Hepatocyte (in vitro differentiated cells): Measurements from ENCODE around the gene PRKAG2. TPM values are rescaled to one million over a fixed set of nuclear protein-coding genes. Genes with fewer than 3 reads are reported as not detected.

Source experiments
- DNase-seq: peaks from one replicate; pipeline ENCODE4 v3.0.0-alpha.2; 2016; ENCODE audit warnings: low spot score
- H2AFZ ChIP-seq: fragments of 200-600 bp; sonication (generic); 2 replicates; pipeline ENCODE4 v1.6.0; 2016; ENCODE audit warnings: antibody characterized with exemption, mild to moderate bottlenecking
- H3K27ac ChIP-seq: fragments of 200-600 bp; sonication (generic); 2 replicates; pipeline ENCODE4 v1.5.1; 2016; ENCODE audit warnings: mild to moderate bottlenecking
- H3K27me3 ChIP-seq: fragments of 200-600 bp; sonication (generic); 2 replicates; pipeline ENCODE4 v1.6.1; 2016
- H3K36me3 ChIP-seq: fragments of 200-600 bp; sonication (generic); replicated peaks from 2 replicates; pipeline ENCODE4 v1.5.1; 2016; ENCODE audit warnings: low read depth; ENCODE audit not compliant: insufficient read depth
- H3K4me1 ChIP-seq: fragments of 200-600 bp; sonication (generic); 2 replicates; pipeline ENCODE4 v1.5.1; 2016; ENCODE audit warnings: mild to moderate bottlenecking, moderate library complexity; ENCODE audit not compliant: insufficient read depth
- H3K4me2 ChIP-seq: fragments of 200-600 bp; sonication (generic); 2 replicates; pipeline ENCODE4 v1.6.0; 2016
- H3K4me3 ChIP-seq: fragments of 200-600 bp; sonication (generic); 2 replicates; pipeline ENCODE4 v1.5.1; 2016; ENCODE audit warnings: mild to moderate bottlenecking
- H3K79me2 ChIP-seq: fragments of 200-600 bp; sonication (generic); 2 replicates; pipeline ENCODE4 v1.6.0; 2017; ENCODE audit warnings: mild to moderate bottlenecking
- H3K9me2 ChIP-seq: fragments of 200-600 bp; sonication (generic); replicated peaks from 2 replicates; pipeline ENCODE4 v1.6.0; 2017; ENCODE audit warnings: mild to moderate bottlenecking; ENCODE audit not compliant: insufficient read depth
- H3K9me3 ChIP-seq: fragments of 200-600 bp; sonication (generic); 2 replicates; pipeline ENCODE4 v1.5.1; 2016; ENCODE audit warnings: low read depth, mild to moderate bottlenecking
- H4K20me1 ChIP-seq: fragments of 200-600 bp; sonication (generic); 2 replicates; pipeline ENCODE4 v1.6.0; 2016; ENCODE audit warnings: mild to moderate bottlenecking; ENCODE audit not compliant: insufficient read depth, poor library complexity, severe bottlenecking
- EZH2 ChIP-seq: fragments of 200-600 bp; sonication (generic); IDR thresholded peaks from 2 replicates; pipeline ENCODE4 v1.6.1; 2016; ENCODE audit warnings: antibody characterized with exemption, mild to moderate bottlenecking, borderline replicate concordance
- EZH2phosphoT487 ChIP-seq: fragments of 200-600 bp; sonication (generic); IDR thresholded peaks from one replicate; pipeline ENCODE4 v1.6.1; 2018; ENCODE audit warnings: antibody characterized with exemption, mild to moderate bottlenecking, low read depth, moderate library complexity; ENCODE audit not compliant: unreplicated experiment, severe bottlenecking
- WGBS: methylation state at CpG from one replicate; pipeline ENCODE4 v1.1.6; 2016; ENCODE audit warnings: low lambda C conversion rate; ENCODE audit errors: missing lambda C conversion rate; 5-methylcytosine and 5-hydroxymethylcytosine counted together
- polyA plus RNA-seq: library from polyadenylated mRNA; unstranded; fragments of >200 nt; fragmentation: Nextera tagmentation; extraction: Ambion mirVana; gene quantifications from 2 replicates; pipeline ENCODE4 v1.2.1, GENCODE V29; 2016
- total RNA-seq: library from RNA; depleted of rRNA; stranded (reverse); fragments of >200 nt; gene quantifications from 2 replicates; pipeline ENCODE4 v1.2.3, GENCODE V29; 2014
- TF ChIP-seq, protein P1 (sequence below): fragments of 200-600 bp; sonication (generic); IDR thresholded peaks from 2 replicates; pipeline ENCODE4 v1.5.1; 2016; ENCODE audit warnings: antibody characterized with exemption, mild to moderate bottlenecking; ENCODE audit not compliant: poor library complexity

PRKAG2 gene
- total and polyA plus RNA-seq, 2 experiments from 2014 or later: 17.8 to 23.4 TPM

GRCh38 chr7:151597541-151598444 lies 279.1 kb downstream of the PRKAG2 start:
- TF ChIP-seq EZH2phosphoT487 (no peak), EZH2 (no peak)
- TF ChIP-seq, protein P1, sequence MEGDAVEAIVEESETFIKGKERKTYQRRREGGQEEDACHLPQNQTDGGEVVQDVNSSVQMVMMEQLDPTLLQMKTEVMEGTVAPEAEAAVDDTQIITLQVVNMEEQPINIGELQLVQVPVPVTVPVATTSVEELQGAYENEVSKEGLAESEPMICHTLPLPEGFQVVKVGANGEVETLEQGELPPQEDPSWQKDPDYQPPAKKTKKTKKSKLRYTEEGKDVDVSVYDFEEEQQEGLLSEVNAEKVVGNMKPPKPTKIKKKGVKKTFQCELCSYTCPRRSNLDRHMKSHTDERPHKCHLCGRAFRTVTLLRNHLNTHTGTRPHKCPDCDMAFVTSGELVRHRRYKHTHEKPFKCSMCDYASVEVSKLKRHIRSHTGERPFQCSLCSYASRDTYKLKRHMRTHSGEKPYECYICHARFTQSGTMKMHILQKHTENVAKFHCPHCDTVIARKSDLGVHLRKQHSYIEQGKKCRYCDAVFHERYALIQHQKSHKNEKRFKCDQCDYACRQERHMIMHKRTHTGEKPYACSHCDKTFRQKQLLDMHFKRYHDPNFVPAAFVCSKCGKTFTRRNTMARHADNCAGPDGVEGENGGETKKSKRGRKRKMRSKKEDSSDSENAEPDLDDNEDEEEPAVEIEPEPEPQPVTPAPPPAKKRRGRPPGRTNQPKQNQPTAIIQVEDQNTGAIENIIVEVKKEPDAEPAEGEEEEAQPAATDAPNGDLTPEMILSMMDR: no peak

GRCh38 chr7:151595702-151596350 lies 281.1 kb downstream of the PRKAG2 start:
- peaks cover 29% of the 10 kb centered on the region for H3K79me2 ChIP-seq
- TF ChIP-seq, protein P1: no peak
- TF ChIP-seq EZH2phosphoT487 (no peak), EZH2 (no peak)
- DNase-seq: no peak
- no peak overlapping the region for H3K27ac ChIP-seq
- no peak overlapping the region for H3K4me3 ChIP-seq
- no peaks in the 10 kb centered on the region for H3K9me3 ChIP-seq
- no peaks in the 10 kb centered on the region for H3K9me2 ChIP-seq
- peaks cover 3% of the 10 kb centered on the region for H4K20me1 ChIP-seq
- WGBS: 96% methylated on average over 3 of the region's 3 CpGs
- no peaks in the 10 kb centered on the region for H3K36me3 ChIP-seq
- no peak overlapping the region for H3K4me2 ChIP-seq
- H3K27me3 ChIP-seq: no peaks in the 10 kb centered on the region
- peaks cover 6% of the 10 kb centered on the region for H3K4me1 ChIP-seq
- H2AFZ ChIP-seq: no peak overlapping the region

More at GRCh38 chr7:151597541-151598444, 279.1 kb downstream of the PRKAG2 start:
- Histone ChIP-seq H2AFZ (no peak overlapping the region), H4K20me1 (peaks cover 3% of the 10 kb centered on the region), H3K4me1 (peaks cover 6% of the 10 kb centered on the region), H3K9me3 (no peaks in the 10 kb centered on the region), H3K36me3 (no peaks in the 10 kb centered on the region), H3K4me2 (no peak overlapping the region), H3K27me3 (no peaks in the 10 kb centered on the region), H3K79me2 (peaks cover 34% of the 10 kb centered on the region), H3K9me2 (no peaks in the 10 kb centered on the region), H3K4me3 (no peak overlapping the region), H3K27ac (no peak overlapping the region)
- no peak for DNase-seq
- WGBS: 82% methylated on average over 7 of the region's 7 CpGs

DNA sequence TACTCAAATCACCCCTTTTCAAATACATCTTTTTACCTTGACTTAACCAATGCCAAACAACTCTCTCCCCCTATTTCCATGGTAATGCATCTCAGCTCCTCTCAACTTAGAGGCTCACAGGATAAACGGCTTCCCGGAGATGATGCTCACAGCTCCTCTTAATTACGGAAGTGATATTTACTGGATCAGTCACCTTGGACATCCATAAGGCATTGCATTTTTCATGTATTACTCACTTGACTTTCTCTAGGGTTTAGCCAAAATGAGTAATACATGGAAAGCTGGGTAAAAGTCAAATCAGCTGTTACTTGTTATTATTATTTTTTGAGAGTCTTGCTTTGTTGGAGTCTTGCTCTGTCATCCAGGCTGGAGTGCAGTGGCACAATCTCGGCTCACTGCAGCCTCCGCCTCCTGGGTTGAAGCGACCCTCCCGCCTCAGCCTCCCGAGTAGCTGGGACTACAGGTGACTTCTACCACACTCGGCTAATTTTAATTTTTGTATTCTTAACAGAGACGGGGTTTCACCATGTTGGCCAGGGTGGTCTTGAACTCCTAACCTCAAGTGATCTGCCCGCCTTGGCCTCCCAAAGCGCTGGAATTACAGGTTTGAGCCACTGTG lies 283.9 kb downstream of the PRKAG2 start:
- no peak for TF ChIP-seq EZH2
- TF ChIP-seq EZH2phosphoT487: no peak
- TF ChIP-seq, protein P1: no peak
- no peak overlapping the region for H2AFZ ChIP-seq
- no peaks in the 10 kb centered on the region for H3K27me3 ChIP-seq
- peaks cover 3% of the 10 kb centered on the region for H4K20me1 ChIP-seq
- H3K4me3 ChIP-seq: no peak overlapping the region
- no peak for DNase-seq
- H3K9me3 ChIP-seq: no peaks in the 10 kb centered on the region
- peaks cover 24% of the 10 kb centered on the region for H3K79me2 ChIP-seq
- no peaks in the 10 kb centered on the region for H3K9me2 ChIP-seq
- H3K4me1 ChIP-seq: no peaks in the 10 kb centered on the region
- H3K4me2 ChIP-seq: no peak overlapping the region
- WGBS: 90% methylated on average over 12 of the region's 12 CpGs
- H3K36me3 ChIP-seq: no peaks in the 10 kb centered on the region
- no peak overlapping the region for H3K27ac ChIP-seq
